IPS DF 4.7 (cell line): ENCODE measurements around the gene ABCA7.

ENCODE experiments used
- DNase-seq: peaks from one replicate; pipeline ENCODE4 v3.0.0-alpha.2; 2013; ENCODE audit warnings: low spot score; ENCODE audit errors: extremely low read depth

Gene ABCA7

GRCh38 chr19:1004204-1004802 is 35.6 kb upstream of the ABCA7 start:
- no peak for DNase-seq

- DNase-seq = no peak
Measured at GRCh38 chr19:1004803-1005664, 34.9 kb upstream of the ABCA7 start.

DNA sequence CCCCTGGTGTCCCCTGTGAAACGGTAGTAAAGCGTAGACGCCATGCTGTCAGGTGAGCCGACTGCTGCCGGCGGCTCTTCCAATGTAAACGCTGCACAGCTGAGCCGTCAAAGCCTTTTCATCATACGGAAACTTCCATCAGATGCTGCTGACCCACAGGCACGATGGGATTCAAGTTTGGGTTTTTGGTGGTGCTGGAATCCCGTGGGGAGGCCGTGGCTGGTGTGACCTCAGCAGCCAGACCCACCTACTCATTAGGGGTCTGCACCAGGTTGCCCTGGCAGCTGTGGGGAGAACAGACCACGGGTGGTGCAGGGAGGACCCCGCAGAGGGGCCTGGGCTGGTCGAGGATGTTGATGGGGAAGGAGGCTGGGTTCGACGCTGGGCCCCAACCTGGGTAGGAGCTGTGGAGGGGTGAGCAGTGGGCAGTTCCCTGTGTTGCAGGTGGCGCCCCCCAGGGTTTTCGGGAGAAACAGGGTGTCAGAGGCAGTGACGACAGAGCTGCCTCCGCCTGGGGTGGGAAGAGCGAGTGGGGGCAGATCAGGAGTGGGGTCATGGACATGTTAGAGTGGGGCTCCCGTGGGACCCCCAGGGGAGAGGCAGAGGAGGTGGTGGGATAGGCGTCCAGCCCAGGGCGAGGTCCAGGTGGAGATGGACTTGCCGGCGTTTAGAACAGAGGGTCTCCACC is 33.1 kb upstream of the ABCA7 start:
- DNase-seq = no peak

DNA sequence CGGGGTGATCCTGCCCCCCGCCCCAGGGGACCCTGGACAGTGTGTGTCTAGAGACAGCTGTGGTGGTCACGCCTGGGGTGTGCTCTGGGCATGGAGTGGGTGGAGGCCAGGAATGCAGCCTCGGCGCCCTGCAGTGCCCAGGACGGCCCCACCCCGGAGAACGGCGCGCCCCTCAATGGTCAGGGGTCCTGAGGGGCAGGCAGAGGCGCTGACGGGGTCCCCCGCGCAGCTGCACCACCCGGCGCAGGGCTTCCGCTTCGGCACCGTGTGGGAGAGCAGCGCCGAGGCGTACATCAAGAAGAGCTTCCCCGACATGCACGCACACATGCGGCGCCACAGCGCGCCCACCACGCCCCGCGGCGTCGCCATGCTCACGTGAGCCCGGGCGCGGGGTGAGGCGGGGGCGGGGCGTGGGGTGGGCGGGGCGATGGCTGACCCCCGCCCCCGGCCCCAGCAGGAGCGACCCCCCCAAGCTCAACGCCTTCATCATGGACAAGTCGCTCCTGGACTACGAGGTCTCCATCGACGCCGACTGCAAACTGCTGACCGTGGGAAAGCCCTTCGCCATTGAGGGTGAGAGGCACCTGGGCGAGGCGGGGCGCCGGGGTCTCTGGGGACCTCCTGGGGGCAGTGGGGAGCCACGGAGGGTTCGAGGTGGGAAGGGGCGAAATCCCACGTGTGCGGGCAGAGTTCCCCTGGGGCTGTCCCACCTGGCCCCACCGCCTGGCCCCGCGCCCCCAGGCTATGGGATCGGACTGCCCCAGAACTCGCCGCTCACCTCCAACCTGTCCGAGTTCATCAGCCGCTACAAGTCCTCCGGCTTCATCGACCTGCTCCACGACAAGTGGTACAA is 32.3 kb upstream of the ABCA7 start:
- no peak for DNase-seq

GRCh38 chr19:1008268-1009040 is 31.5 kb upstream of the ABCA7 start:
- no peak for DNase-seq

DNA sequence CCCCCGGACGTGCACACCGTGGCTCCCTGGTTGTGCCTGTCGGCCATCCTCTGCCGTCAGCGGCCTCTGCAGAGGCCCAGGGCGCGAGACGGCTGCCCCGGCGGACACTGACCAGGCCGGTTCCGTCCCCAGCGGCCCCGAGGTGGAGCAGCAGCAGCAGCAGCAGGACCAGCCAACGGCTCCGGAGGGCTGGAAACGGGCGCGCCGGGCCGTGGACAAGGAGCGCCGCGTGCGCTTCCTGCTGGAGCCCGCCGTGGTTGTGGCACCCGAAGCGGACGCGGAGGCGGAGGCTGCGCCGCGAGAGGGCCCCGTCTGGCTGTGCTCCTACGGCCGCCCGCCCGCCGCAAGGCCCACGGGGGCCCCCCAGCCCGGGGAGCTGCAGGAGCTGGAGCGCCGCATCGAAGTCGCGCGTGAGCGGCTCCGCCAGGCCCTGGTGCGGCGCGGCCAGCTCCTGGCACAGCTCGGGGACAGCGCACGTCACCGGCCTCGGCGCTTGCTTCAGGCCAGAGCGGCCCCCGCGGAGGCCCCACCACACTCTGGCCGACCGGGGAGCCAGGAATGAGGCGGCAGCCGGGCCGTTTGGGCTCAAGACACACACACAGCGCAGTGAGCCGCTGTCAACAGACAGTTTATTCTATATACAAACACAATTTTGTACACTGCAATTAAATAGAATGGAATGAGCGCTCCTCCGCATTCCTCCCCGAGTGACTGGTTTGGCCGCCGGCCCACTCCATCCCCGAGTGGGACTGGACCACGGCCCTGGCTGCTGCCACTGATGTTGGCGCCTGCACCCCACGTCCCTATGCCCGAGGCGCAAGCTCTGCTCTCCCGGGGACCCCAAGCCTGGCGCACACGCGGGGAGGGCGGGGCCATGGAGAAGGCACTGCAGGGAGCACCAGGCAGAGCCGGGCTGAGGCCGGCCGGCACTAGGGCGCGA is 30.6 kb upstream of the ABCA7 start:
- DNase-seq = no peak

DNA sequence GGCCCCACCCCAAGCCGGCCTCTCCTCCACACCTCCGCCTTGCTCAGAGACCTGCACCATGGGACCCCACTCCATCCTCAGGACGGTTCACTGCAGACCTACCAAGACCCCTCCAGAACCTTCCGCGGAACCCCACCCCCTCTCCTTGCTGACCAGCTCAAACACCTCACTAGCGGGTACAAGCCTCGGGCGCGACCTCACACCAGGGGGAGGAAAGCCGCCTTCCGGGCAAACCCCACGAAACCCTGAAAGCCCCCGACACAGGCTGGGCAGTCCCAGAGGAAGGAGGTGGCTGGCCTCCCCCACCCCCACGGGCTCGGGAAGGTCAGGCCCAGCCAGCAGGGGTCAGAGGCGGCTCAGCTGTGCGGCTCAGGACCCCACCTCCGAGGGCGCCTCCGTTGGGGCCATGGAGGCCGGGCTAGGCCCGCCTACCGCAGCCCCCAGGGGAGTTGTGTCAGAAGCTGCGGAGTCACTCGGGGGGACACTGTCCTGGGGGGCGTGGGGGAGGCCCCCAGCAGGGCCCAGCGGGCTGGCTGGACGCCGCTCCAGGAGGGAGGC is 29.8 kb upstream of the ABCA7 start:
- DNase-seq = no peak

- DNase-seq = no peak
Measured at GRCh38 chr19:1010586-1011510, 29.1 kb upstream of the ABCA7 start.

DNA sequence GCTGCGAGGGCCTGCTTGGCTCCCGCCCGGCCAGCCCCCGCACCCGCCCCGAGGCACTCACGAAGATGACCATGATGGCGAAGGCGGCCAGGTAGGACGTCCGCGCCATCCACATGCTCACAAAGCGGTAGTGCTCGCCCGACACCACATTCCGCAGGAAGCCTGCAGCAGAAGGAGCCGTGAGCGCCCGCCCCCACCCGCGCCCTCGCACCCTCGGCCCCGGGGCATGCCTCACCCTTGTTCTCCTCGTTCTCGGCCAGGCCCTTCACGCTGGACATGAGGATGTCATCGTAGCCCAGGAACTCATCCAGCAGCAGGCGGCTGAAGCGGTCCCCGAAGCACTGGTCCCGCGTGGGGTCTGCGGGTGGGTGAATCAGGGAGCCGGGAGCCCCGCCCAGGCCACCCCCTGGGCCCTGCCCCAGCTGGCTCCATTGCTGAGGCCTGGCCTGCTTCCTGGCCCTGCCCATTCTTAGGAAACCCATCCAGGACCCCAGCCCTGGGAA is 28.0 kb upstream of the ABCA7 start:
- DNase-seq = no peak

GRCh38 chr19:1012334-1012733 is 27.6 kb upstream of the ABCA7 start:
- no peak for DNase-seq

GRCh38 chr19:1013218-1013617 is 26.7 kb upstream of the ABCA7 start:
- no peak for DNase-seq

DNA sequence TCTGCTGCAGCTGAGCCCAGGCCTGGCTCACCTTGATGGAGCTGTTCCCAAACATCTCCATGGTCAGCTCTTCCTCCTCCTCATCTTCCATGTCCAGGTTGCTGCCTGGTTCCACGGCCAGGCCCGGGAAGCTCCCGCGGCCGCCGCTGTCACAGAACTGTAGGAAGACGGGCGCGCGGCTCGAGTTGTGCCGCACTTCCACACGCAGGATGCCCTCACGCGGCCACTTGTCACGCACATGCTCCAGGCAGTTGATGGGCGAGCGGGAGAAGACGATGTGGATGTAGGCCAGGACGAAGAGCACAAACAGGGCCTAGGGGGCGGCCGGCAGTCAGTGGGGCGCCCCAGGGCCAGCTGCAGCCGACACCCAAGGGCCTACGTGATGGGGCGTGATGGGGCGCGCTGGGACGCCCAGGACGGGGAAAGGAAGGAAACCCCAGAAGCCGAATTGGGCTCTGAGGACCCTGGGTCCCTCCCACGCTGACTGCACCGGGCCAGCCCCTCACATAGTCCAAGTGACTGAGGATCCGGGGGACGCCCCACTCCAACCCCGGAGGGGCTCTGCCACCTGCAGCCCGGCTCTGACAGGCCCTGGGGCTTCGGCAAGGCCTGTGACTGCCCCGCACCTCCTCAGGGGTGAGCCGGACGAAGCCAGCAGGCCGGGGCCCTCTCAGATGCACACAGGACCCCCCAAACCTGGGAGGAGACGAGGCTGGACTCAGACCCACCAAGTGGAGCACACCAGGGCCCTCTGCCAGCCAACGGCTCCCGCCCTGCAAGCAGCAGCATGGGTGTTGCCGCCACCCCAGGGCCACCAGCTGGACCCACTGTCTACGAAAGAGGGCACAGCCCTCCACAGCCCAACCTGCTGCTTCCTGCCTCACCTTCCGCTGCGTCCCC is 25.5 kb upstream of the ABCA7 start:
- no peak for DNase-seq

DNA sequence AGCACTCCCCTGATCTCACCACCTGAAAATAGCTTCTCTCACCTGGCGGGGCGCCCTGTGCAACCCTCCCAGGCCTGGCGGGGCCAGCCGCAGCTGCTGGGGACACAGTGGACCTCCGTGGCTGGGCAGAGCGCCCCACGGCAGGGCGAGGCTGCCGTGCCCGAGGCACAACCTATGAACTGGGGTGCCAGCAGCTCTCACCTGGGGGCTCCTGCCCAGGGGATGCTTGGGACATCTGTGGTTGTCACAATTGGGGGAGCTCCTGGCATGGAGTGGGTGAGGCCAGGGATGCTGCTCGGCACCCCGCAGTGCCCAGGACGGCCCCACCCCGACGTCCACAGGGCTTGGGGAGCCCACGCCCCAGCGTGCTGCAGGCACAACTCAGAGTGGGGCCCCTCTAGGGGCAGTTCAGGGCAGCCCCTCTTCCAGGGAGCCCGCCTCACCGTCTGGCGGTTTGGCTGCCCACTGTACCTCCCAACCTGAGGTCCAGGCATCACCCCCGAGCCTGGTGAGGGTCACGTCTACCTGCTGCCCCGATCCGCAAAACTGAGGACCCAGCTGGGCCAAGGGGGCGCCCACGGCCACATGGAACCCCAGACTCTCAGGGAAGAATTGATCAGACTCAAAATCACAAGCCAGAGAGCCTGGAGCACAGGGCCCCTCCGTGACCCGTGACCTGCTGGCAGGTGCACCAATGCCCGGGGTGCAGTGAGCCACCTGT is 24.7 kb upstream of the ABCA7 start:
- DNase-seq = no peak

GRCh38 chr19:1015782-1016646 is 23.9 kb upstream of the ABCA7 start:
- DNase-seq = no peak

- no peak for DNase-seq
Measured at GRCh38 chr19:1016647-1017114, 23.2 kb upstream of the ABCA7 start.
